HCT116 (cell line): ENCODE data around the gene FAM177B. TPM values are rescaled to one million over a fixed set of nuclear protein-coding genes. Genes with fewer than 3 reads are reported as not detected.

Experiments
- ATAC-seq: fragments of 200-7000 bp; cut with Tn5 transposase; 2 replicates; pipeline ENCODE4 v1.9.1; 2020; ENCODE audit warnings: mild to moderate bottlenecking, moderate library complexity
- BruUV-seq: library from RNA; stranded (reverse); fragments of 400-500 nt; replicated peaks from 2 replicates; lab custom pipeline; 2021; lab: Mats Ljungman, UMichigan
- CTCF ChIA-PET: fragments of 300-600 bp; sonication (Branson Sonifier 250); formaldehyde crosslinking; loops from one replicate; lab custom pipeline; 2021; ENCODE audit warnings: antibody characterized with exemption; lab: Charles Lee
- POLR2A ChIA-PET: fragments of 300-600, 350-600 bp; sonication (Branson Sonifier 250); formaldehyde crosslinking; loops from one replicate; lab custom pipeline; 2021; ENCODE audit warnings: antibody characterized with exemption; lab: Charles Lee
- RAD21 ChIA-PET, 2 experiments: fragments of 300-600 bp; sonication (Branson Sonifier 250); formaldehyde crosslinking; loops; one replicate each; lab custom pipeline; 2023; ENCODE audit warnings: low total read pairs in 2 of 2; ENCODE audit not compliant: uncharacterized antibody in 2 of 2, unreplicated experiment in 2 of 2, low non-redundant PET in 1 of 2; lab: Charles Lee
- DNase-seq: peaks from one replicate; pipeline ENCODE4 v3.0.0-alpha.2; 2010; ENCODE audit warnings: low read depth, low spot score
- H2AFZ ChIP-seq: fragments of 200-600 bp; shearing (Covaris generic), sonication (generic); 2 replicates; pipeline ENCODE4 v1.6.1; 2017; ENCODE audit warnings: low read depth, mixed run types, mixed read lengths, antibody characterized with exemption, low read length; ENCODE audit not compliant: poor library complexity, severe bottlenecking
- H3K27ac ChIP-seq: 2 replicates; pipeline ENCODE4 v1.5.1; 2012; ENCODE audit warnings: low read depth, low read length
- H3K27me3 ChIP-seq: fragments of 200-600 bp; sonication (generic); 2 replicates; pipeline ENCODE4 v1.6.1; 2016; ENCODE audit warnings: mixed run types, low read length, mixed read lengths; ENCODE audit not compliant: insufficient read depth
- H3K36me3 ChIP-seq, 2 experiments: fragments of 200-500 bp in 1 of 2; fragments of 200-600 bp in 1 of 2; sonication (Bioruptor generic) in 1 of 2; sonication (generic) in 1 of 2; 2 replicates each; pipeline versions ENCODE4 v1.5.1 to v1.6.1; 2014 to 2016; ENCODE audit warnings: low read length in 2 of 2, inconsistent platforms in 1 of 2, mixed read lengths in 1 of 2, mixed run types in 1 of 2; ENCODE audit not compliant: insufficient read depth in 2 of 2, control insufficient read depth in 1 of 2
- H3K4me1 ChIP-seq, 2 experiments: fragments of 200-600 bp in 1 of 2; sonication (generic) in 1 of 2; 2 replicates each; pipeline versions ENCODE4 v1.5.1 to v1.6.1; 2012 to 2017; ENCODE audit warnings: low read length in 2 of 2, inconsistent platforms in 1 of 2, mild to moderate bottlenecking in 1 of 2, mixed read lengths in 1 of 2, mixed run types in 1 of 2, moderate library complexity in 1 of 2; ENCODE audit not compliant: insufficient read depth in 2 of 2, control insufficient read depth in 1 of 2
- H3K4me2 ChIP-seq: fragments of 200-600 bp; sonication (generic); 2 replicates; pipeline ENCODE4 v1.6.1; 2017; ENCODE audit warnings: mixed run types, low read length, mixed read lengths
- H3K4me3 ChIP-seq, 2 experiments: fragments of 200-600 bp in 1 of 2; sonication (generic) in 1 of 2; replicated peaks in 1 of 2; 2 replicates each; pipeline ENCODE4 v1.5.1; 2011 to 2016; ENCODE audit warnings: low read length in 2 of 2, control low read depth in 1 of 2, low read depth in 1 of 2, mild to moderate bottlenecking in 1 of 2, mixed read lengths in 1 of 2, mixed run types in 1 of 2
- H3K79me2 ChIP-seq: fragments of 200-600 bp; sonication (generic); 2 replicates; pipeline ENCODE4 v1.6.1; 2017; ENCODE audit warnings: mild to moderate bottlenecking, mixed run types, low read length, moderate library complexity, mixed read lengths; ENCODE audit not compliant: insufficient read depth
- H3K9ac ChIP-seq: fragments of 200-600 bp; sonication (generic); 2 replicates; pipeline ENCODE4 v1.6.1; 2016; ENCODE audit warnings: low read length, mixed read lengths
- H3K9me2 ChIP-seq: fragments of 200-600 bp; sonication (generic), shearing (Covaris generic); 2 replicates; pipeline ENCODE4 v1.6.1; 2017; ENCODE audit warnings: mixed run types, mild to moderate bottlenecking, moderate library complexity; ENCODE audit not compliant: insufficient read depth
- H3K9me3 ChIP-seq, 2 experiments: fragments of 200-500 bp in 1 of 2; fragments of 200-600 bp in 1 of 2; sonication (Bioruptor generic) in 1 of 2; sonication (generic) in 1 of 2; 2 replicates each; pipeline ENCODE4 v1.6.1; 2014 to 2017; ENCODE audit warnings: low read length in 2 of 2, mixed read lengths in 2 of 2, inconsistent platforms in 1 of 2, low read depth in 1 of 2, mild to moderate bottlenecking in 1 of 2, mixed run types in 1 of 2, moderate library complexity in 1 of 2; ENCODE audit not compliant: control insufficient read depth in 1 of 2, insufficient read depth in 1 of 2
- H4K20me1 ChIP-seq: fragments of 200-600 bp; sonication (generic), shearing (Covaris generic); 2 replicates; pipeline ENCODE4 v1.6.1; 2017; ENCODE audit warnings: mixed run types, mild to moderate bottlenecking, moderate library complexity; ENCODE audit not compliant: insufficient read depth
- EZH2phosphoT487 ChIP-seq: fragments of 200-600 bp; IDR thresholded peaks from 2 replicates; pipeline ENCODE4 v1.6.1; 2018; ENCODE audit warnings: antibody characterized with exemption, borderline replicate concordance
- RAD21 ChIP-seq: IDR thresholded peaks from 2 replicates; pipeline ENCODE4 v1.6.1; 2012; ENCODE audit warnings: low read depth, mild to moderate bottlenecking
- REST ChIP-seq: IDR thresholded peaks from 2 replicates; pipeline ENCODE4 v1.6.1; 2012; ENCODE audit warnings: low read depth
- SIN3A ChIP-seq: IDR thresholded peaks from 2 replicates; pipeline ENCODE4 v1.6.1; 2012; ENCODE audit warnings: low read depth
- TCF7L2 ChIP-seq: IDR thresholded peaks from 2 replicates; pipeline ENCODE4 v1.7.0; 2011; ENCODE audit warnings: borderline replicate concordance, inconsistent platforms; ENCODE audit not compliant: insufficient read depth, insufficient read length; ENCODE audit errors: extremely low read depth
- ZFX ChIP-seq: fragments of 450-650 bp; IDR thresholded peaks from 2 replicates; pipeline ENCODE4 v1.6.1; 2017
- ZNF274 ChIP-seq: fragments of 200-500 bp; sonication (Bioruptor generic); IDR thresholded peaks from 2 replicates; pipeline ENCODE4 v1.6.1; 2014; ENCODE audit warnings: mild to moderate bottlenecking, low read depth, low read length, inconsistent platforms
- intact Hi-C: fragments of 100-400 bp; cut with micrococcal nuclease; formaldehyde crosslinking; loops from 2 replicates; pipeline ENCODE4 v1.10.0; 2022
- total RNA-seq: library from RNA; stranded (reverse); gene quantifications from one replicate; pipeline ENCODE4 v1.2.1, GENCODE V29; 2021; ENCODE audit not compliant: unreplicated experiment

FAM177B gene
- total RNA-seq, 1 experiment from 2014 or later: not detected

- Histone ChIP-seq H3K36me3 (peaks cover 5 to 6% of the 10 kb centered on the region in 2 experiments; a peak in 3 of 4 replicates), H3K79me2 (peaks cover 14% of the 10 kb centered on the region), H4K20me1 (no peaks in the 10 kb centered on the region), H3K9ac (no peak overlapping the region), H3K9me2 (no peaks in the 10 kb centered on the region), H3K27ac (no peak overlapping the region), H3K9me3 (no peaks in the 10 kb centered on the region), H2AFZ (no peak overlapping the region), H3K4me3 (no peak overlapping the region), H3K27me3 (no peaks in the 10 kb centered on the region), H3K4me1 (no peaks in the 10 kb centered on the region), H3K4me2 (no peak overlapping the region)
- CTCF ChIA-PET: no interaction called here
- TF ChIP-seq SIN3A (no peak), ZNF274 (no peak), REST (no peak), EZH2phosphoT487 (no peak), ZFX (no peak), RAD21 (no peak), TCF7L2 (no peak)
- ATAC-seq (no peak), DNase-seq (no peak)
- POLR2A ChIA-PET: no interaction called here
- no TSS peak for BruUV-seq
- RAD21 ChIA-PET: no interaction called here
- intact Hi-C loops: loop anchor here (5.0 kb wide), 1 partner anchor 45 kb away; no protein-coding TSS in a partner anchor
Observed at GRCh38 chr1:222697203-222697602, 39.8 kb upstream of the FAM177B start.
